ENCODE measurements around the gene TRPT1. TPM values are rescaled to one million over a fixed set of nuclear protein-coding genes. Genes with fewer than 3 reads are reported as not detected.

TRPT1 gene
- total and polyA plus RNA-seq, 9 of the 15 experiments (the other 6 are each of a cell fraction or from before 2014, with no cell fraction given) = 4.6 to 41.7 (median 23.1) TPM

- TF ChIP-seq POLR2AphosphoS5 (IDR thresholded peaks at IDR 0.05; ENCODE audit: control insufficient read depth, insufficient read depth, low read depth, low read length) (peak; percentile 50; the same call in 1 of the 2 replicates), TOE1 (IDR thresholded peaks at IDR 0.05; ENCODE audit: borderline replicate concordance) (no peak; the same call in 1 of the 2 replicates), TOE1 (CRISPR knock-in tag; IDR thresholded peaks at IDR 0.05; ENCODE audit: borderline replicate concordance, low read depth) (peak; percentile 72; the same call in 1 of the 2 replicates), POLR2AphosphoS2 (IDR thresholded peaks at IDR 0.05; ENCODE audit: low read length) (peak; percentile 76; the same call in 1 of the 2 replicates), GATAD2B (IDR thresholded peaks at IDR 0.05; ENCODE audit: borderline replicate concordance) (0 out of 2 replicates have a peak, but pooled peaks have one; percentile 71), KLF10 (CRISPR knock-in tag; IDR thresholded peaks at IDR 0.05) (no peak), FOXP1 (CRISPR knock-in tag; IDR thresholded peaks at IDR 0.05) (peak; percentile 80), SMARCA4 (IDR thresholded peaks at IDR 0.05) (0 out of 2 replicates have a peak, but pooled peaks have one; percentile 11), CEBPG (CRISPR knock-in tag; IDR thresholded peaks at IDR 0.05) (peak; percentile 10; the same call in 1 of the 2 replicates), CEBPG (tag; conservative IDR thresholded peaks at IDR 0.05 in 1 of 2, IDR thresholded peaks at IDR 0.05 in 1 of 2) (no peak), TBL1XR1 (IDR thresholded peaks at IDR 0.05; ENCODE audit: low read length in 2 of 2) (peak in 1 of 2 experiments; percentile 38; a peak in 1 of 4 replicates), MBD2 (IDR thresholded peaks at IDR 0.05; ENCODE audit: borderline replicate concordance, low read depth) (peak; percentile 55), ZNF584 (CRISPR knock-in tag; IDR thresholded peaks at IDR 0.05; ENCODE audit: low read depth) (no peak), ZNF3 (CRISPR knock-in tag; IDR thresholded peaks at IDR 0.05) (no peak), HNRNPL (IDR thresholded peaks at IDR 0.05; ENCODE audit: low read depth, low read length) (0 out of 2 replicates have a peak, but pooled peaks have one; percentile 37), HDAC8 (tag; IDR thresholded peaks at IDR 0.05) (no peak), ZC3H4 (CRISPR knock-in tag; IDR thresholded peaks at IDR 0.05; ENCODE audit: borderline replicate concordance) (peak; percentile 61; the same call in 1 of the 2 replicates), TAF1 (IDR thresholded peaks at IDR 0.05; ENCODE audit: control insufficient read depth, extremely low read depth, insufficient read depth, low read length, severe bottlenecking) (peak; percentile 77), HMG20B (CRISPR knock-in tag; IDR thresholded peaks at IDR 0.05) (no peak; the same call in 1 of the 2 replicates), FOXA3 (CRISPR knock-in tag; conservative IDR thresholded peaks at IDR 0.05 in 1 of 2, IDR thresholded peaks at IDR 0.05 in 1 of 2) (peak in 1 of 2 experiments; percentile 61; a peak in 1 of 4 replicates), RB1 (IDR thresholded peaks at IDR 0.05; ENCODE audit: low read depth) (peak; percentile 46; the same call in 1 of the 2 replicates), FOXK1 (CRISPR knock-in tag; IDR thresholded peaks at IDR 0.05; ENCODE audit: borderline replicate concordance) (peak; percentile 93), DACH1 (IDR thresholded peaks at IDR 0.05; ENCODE audit: partially characterized antibody) (no peak), SIN3B (IDR thresholded peaks at IDR 0.05; ENCODE audit: low read depth) (no peak), KAT7 (CRISPR knock-in tag; IDR thresholded peaks at IDR 0.05; ENCODE audit: borderline replicate concordance) (peak; percentile 49; the same call in 1 of the 2 replicates)
- TF ChIP-seq, protein P1, sequence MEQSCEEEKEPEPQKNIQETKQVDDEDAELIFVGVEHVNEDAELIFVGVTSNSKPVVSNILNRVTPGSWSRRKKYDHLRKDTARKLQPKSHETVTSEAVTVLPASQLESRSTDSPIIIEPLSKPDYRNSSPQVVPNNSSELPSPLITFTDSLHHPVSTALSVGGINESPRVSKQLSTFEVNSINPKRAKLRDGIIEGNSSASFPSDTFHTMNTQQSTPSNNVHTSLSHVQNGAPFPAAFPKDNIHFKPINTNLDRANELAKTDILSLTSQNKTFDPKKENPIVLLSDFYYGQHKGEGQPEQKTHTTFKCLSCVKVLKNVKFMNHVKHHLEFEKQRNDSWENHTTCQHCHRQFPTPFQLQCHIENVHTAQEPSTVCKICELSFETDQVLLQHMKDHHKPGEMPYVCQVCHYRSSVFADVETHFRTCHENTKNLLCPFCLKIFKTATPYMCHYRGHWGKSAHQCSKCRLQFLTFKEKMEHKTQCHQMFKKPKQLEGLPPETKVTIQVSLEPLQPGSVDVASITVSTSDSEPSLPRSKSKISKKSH (CRISPR knock-in tag; IDR thresholded peaks at IDR 0.05) = no peak
- TF ChIP-seq, protein P2, sequence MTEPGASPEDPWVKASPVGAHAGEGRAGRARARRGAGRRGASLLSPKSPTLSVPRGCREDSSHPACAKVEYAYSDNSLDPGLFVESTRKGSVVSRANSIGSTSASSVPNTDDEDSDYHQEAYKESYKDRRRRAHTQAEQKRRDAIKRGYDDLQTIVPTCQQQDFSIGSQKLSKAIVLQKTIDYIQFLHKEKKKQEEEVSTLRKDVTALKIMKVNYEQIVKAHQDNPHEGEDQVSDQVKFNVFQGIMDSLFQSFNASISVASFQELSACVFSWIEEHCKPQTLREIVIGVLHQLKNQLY (CRISPR knock-in tag; conservative IDR thresholded peaks at IDR 0.05) = no peak
Measured at GRCh38 chr11:64206457-64207255, 19.3 kb downstream of the TRPT1 start, which contains the start of gene FERMT3 (continued).
